Endometrium (tissue), 2 donors: Measurements from ENCODE around the gene ZNF654.
"Not testable (repeated sequence)": the region's sequence is repeated elsewhere in the genome, so short reads cannot be mapped to it uniquely, and the experiment has no call there.

ENCODE experiments used
- FAIRE-seq: peaks from 2 replicates; lab custom pipeline; 2012; peaks lifted over from hg19 to GRCh38; lab: Jason Lieb, UNC
- donor health status: control.
- donor health status: control.

The ZNF654 gene

DNA sequence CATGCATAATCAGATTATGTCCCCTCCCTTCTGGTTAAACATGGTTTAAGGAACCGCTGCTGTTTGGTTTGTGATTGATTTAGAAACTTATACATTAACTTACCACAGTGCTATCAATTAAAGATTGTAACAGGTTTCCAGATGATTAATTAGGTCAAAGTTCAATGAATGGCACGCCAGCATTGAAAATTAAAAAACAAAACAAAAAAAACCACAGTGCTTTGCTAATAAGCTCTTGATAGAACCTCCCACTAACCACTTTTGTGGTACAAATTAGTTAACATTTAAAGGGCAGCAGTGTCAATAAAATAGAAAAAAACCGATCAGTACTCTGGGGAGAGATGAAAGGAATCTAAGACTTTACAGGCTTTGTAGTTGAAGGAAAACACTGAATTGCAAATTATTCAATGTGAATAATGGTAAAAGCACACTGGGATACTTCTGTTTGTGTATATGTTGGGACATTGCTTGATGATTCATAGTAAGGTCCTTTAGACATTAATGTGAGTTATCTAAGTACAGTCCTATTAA lies 83.1 kb downstream of the ZNF654 start:
- no peak for FAIRE-seq

DNA sequence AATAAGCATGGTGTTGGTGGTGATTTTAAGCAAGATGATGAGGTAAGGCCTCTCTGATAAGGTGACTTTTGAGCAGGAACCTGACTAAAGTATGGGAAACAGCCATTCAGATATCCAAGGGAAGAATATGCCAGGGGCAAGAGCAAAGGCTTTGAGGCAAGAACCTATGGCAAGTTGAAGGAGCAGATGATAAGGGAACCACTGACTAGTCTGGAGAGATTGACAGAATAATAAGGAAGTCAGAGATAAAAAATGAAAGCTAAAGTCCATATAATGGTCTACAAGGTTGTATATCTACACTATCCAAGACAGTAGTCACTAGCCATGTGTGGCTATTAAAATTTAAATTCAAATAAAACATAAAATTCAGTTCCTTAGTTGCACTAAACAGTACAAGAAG lies 88.2 kb downstream of the ZNF654 start:
- no peak for FAIRE-seq

DNA sequence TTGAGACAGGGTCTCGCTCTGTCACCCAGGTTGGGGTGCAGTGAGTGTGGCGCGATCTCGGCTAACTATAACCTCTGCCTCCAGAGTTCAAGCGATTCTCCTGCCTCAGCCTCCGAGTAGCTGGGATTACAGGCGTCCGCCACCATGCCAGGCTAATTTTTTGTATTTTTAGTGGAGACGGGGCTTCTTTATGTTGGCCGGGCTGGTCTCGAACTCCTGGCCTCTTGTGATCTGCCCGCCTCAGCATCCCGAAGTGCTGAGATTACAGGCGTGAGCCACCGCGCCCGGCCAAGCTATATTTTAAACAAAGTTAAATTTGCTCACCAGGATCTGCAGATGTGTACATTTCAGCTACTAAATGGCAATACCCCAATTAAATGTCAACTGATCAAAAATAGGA lies 89.6 kb downstream of the ZNF654 start:
- no peak for FAIRE-seq

GRCh38 chr3:88149101-88149508 lies 90.0 kb downstream of the ZNF654 start:
- no peak for FAIRE-seq

- FAIRE-seq: no peak
Measured at GRCh38 chr3:88149509-88150362, 90.7 kb downstream of the ZNF654 start, which contains the start of gene C3orf38. C3orf38 (plus strand) TSS chr3:88149959; CDS start chr3:88150053, 94 bp downstream.

- FAIRE-seq: no peak
Measured at GRCh38 chr3:88150371-88150770, 91.3 kb downstream of the ZNF654 start.

GRCh38 chr3:88150806-88151205 lies 91.8 kb downstream of the ZNF654 start:
- no peak for FAIRE-seq

GRCh38 chr3:88151358-88151757 lies 92.3 kb downstream of the ZNF654 start:
- no peak for FAIRE-seq

DNA sequence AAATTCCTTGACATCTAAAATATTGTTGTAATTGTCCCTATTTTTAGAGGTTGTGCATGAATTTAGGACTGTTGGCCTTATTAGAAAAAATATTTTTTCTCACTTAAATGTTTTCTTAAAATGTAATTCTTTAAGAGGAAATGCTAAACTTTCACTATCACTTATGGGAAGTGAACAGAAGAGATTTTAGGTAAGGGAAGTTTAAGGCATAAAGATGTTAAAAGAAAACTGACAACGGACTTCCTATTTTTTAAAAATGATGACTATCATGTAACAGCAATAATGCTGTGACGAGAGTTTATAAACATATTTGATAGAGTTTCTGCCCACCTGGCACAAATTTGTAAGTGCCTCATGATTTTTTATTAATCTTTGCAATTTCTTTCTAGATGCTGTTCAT lies 93.8 kb downstream of the ZNF654 start:
- no peak for FAIRE-seq

DNA sequence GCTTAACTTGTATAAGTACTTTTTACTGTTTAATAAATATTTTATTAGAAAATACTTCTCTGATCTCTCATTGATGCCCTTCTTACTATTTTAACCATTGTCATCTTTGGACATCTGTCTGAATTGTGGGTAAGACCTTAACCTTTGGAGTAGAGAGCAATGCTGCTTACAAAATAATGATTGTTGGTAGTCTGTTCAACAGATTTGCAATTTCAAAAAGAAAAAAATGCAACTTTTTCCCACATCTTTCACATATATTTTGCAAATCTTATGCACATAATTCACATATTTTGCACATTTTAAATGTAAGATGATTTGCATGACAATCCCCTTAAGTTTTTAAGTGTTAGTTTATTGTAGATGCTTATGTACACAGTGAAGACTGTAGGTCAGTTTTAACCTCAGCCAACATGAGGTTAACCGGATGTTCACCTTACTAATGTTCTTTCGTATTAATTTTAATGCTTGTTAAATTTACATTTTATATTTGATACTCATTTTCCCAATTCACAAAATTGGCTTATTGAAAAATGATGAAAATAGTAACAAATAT lies 107.4 kb downstream of the ZNF654 start:
- no peak for FAIRE-seq

- FAIRE-seq: no peak
Measured at GRCh38 chr3:88167173-88167572, 108.1 kb downstream of the ZNF654 start.

DNA sequence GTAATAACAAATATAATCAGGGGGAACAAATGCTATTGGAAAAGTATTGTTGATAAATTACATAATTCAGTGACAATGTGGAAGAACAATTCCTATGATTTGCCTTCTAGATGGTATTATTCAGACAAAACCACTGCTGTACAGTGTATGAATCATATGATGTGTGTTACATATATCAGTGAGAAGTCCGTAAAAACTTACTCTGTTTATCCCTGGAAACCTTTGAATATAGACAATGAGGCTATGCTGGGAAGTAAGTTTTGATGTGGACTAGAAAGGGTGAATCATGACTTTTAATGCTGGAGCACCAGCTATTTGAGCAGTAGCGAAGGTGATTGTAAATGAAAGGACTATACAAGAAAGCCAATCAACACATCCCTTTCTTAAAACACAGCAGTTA lies 108.6 kb downstream of the ZNF654 start:
- FAIRE-seq: no peak

- no peak for FAIRE-seq
Measured at GRCh38 chr3:88168171-88168570, 109.1 kb downstream of the ZNF654 start.

- no peak for FAIRE-seq
Measured at GRCh38 chr3:88180398-88180999, 121.4 kb downstream of the ZNF654 start.

GRCh38 chr3:88182165-88182918 lies 123.3 kb downstream of the ZNF654 start:
- not testable (repeated sequence) for FAIRE-seq

- no peak for FAIRE-seq
Measured at GRCh38 chr3:88188436-88188835, 129.4 kb downstream of the ZNF654 start.

GRCh38 chr3:88189361-88189810 lies 130.3 kb downstream of the ZNF654 start:
- no peak for FAIRE-seq

DNA sequence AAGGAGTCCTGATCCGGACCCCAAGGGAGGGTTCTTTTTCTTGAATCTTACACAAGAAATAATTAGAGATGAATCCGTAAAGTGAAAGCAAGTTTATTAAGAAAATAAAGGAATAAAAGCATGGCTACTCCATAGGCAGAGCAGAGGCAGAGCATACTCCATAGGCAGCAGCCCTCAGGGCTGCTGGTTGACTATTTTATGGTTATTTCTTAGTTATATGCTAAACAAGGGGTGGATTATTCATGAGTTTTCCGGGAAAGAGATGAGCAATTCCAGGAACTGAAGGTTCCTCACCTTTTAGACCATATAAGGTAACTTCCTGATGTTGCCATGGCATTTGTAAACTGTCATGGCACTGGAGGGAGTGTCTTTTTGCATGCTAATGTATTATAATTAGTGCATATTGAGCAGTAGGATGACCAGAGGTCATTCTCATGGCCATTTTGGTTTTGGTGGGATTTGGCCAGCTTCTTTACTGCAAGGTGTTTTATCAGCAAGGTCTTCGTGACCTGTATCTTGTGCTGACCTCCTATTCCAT lies 132.9 kb downstream of the ZNF654 start:
- FAIRE-seq: no peak

GRCh38 chr3:88192631-88193030 lies 133.6 kb downstream of the ZNF654 start:
- FAIRE-seq: no peak
